BE2C (cell line): ENCODE results near the gene TCF7L1.

Experiments used
- DNase-seq: peaks from one replicate; pipeline ENCODE4 v3.0.0-alpha.2; 2020
- H3K27me3 ChIP-seq: fragments of 250-450 bp; sonication (Bioruptor Pico); 2 replicates; pipeline ENCODE4 v1.5.1; 2020; ENCODE audit warnings: mild to moderate bottlenecking
- H3K36me3 ChIP-seq: fragments of 250-450 bp; sonication (Bioruptor Pico); 2 replicates; pipeline ENCODE4 v1.5.1; 2020; ENCODE audit warnings: mild to moderate bottlenecking
- H3K4me1 ChIP-seq: fragments of 250-450 bp; sonication (Bioruptor Pico); 2 replicates; pipeline ENCODE4 v1.5.1; 2020
- H3K4me3 ChIP-seq: 2 replicates; pipeline ENCODE4 v1.5.1; 2011; ENCODE audit warnings: low read depth, low read length
- H3K9me3 ChIP-seq: fragments of 250-450 bp; sonication (Bioruptor Pico); 2 replicates; pipeline ENCODE4 v1.5.1; 2020
- TF ChIP-seq, protein P1 (sequence below): IDR thresholded peaks from 2 replicates; pipeline ENCODE4 v1.5.1; 2012; ENCODE audit warnings: mild to moderate bottlenecking, low read depth, low read length

Gene TCF7L1

DNA sequence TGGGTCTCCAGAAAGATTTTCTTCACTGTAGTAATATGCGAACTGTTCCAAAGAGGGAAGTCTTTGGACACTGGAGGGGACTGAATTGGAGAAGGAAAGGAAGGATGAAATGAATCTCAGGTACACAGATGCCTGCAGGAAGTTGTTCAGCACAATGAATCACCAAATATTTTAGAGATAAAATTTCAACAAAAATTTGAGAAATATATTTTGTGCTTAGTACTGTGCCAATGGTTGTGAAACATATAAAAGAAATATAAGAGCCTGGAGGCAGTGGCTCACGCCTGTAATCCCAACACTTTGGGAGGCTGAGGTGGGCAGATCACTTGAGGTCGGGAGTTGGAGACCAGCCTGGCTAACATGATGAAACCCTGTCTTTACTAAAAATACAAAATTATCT is 224.5 kb downstream of the TCF7L1 start:
- no peaks in the 10 kb centered on the region for H3K27me3 ChIP-seq
- no peak for DNase-seq
- TF ChIP-seq, protein P1, sequence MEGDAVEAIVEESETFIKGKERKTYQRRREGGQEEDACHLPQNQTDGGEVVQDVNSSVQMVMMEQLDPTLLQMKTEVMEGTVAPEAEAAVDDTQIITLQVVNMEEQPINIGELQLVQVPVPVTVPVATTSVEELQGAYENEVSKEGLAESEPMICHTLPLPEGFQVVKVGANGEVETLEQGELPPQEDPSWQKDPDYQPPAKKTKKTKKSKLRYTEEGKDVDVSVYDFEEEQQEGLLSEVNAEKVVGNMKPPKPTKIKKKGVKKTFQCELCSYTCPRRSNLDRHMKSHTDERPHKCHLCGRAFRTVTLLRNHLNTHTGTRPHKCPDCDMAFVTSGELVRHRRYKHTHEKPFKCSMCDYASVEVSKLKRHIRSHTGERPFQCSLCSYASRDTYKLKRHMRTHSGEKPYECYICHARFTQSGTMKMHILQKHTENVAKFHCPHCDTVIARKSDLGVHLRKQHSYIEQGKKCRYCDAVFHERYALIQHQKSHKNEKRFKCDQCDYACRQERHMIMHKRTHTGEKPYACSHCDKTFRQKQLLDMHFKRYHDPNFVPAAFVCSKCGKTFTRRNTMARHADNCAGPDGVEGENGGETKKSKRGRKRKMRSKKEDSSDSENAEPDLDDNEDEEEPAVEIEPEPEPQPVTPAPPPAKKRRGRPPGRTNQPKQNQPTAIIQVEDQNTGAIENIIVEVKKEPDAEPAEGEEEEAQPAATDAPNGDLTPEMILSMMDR, result no peak
- no peaks in the 10 kb centered on the region for H3K4me1 ChIP-seq
- no peaks in the 10 kb centered on the region for H3K36me3 ChIP-seq
- H3K9me3 ChIP-seq, result no peaks in the 10 kb centered on the region
- H3K4me3 ChIP-seq, result no peak overlapping the region
